Measurements from ENCODE around the gene GET4.

Gene GET4

DNA sequence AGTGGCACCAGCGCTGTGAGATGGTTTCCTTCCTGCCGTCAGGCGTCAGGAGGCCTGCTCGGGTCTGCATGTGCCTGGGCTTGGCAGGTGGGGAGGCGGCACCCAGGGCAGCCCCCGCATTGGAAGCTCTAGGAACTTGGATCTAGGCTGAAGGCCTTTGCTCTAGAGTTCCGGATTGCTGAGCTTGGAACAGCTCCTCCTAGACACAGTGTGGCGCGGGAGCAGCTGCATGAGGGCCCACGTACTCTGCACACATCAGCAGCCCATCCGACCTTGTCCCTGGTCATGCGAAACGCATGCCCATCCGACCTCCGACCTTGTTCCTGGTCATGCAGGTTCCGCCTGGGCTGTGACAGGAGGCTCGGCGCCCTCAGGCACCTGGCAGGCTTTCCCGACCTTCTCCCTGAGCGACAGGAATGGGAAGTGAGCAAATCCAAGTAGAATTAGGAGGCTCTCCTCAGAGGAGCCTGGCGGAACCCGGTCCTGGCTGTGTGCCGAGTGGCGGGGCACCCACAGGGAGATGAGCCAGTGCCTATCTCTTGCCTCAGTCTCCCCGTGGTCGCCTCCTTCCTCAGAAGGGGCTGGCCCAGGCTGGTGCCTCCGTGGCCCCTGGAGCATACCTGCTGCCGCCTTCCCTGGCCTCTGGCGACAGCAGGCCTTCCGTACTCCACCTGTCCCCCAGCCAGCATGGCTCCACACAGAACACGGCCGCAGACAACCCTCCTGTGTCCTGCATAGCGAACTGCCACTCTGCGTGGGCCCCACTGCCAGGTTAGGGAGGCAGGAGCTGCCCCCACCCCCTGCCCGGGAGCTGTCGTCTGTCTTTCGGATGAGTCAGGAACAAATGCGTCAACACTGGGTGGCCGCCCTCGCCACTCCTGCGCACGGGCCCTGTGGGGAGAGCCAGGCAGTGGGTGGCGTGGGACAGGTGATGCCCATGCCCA, 12.0 kb downstream of the GET4 start:
- no peak for DNase-seq

DNA sequence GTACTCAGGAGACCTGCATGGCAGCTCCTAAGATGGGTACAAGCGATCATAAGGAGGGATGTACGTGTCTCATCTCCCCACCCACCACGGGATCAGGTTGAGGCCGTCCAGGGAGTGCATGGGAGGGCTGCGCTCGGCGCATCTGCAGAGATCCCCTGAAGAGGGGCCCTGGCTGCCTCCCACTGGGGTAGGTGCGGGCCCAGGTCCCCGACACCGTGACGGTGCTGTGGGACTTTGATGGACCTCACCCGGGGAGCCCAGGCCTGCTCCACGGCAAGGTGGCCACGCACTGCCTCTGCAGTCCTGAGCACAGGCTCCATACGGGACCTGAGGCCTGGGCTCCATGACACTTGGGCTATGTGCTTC, 12.7 kb downstream of the GET4 start:
- DNase-seq: no peak

GRCh38 chr7:889391-889790, 13.0 kb downstream of the GET4 start:
- DNase-seq: no peak

DNA sequence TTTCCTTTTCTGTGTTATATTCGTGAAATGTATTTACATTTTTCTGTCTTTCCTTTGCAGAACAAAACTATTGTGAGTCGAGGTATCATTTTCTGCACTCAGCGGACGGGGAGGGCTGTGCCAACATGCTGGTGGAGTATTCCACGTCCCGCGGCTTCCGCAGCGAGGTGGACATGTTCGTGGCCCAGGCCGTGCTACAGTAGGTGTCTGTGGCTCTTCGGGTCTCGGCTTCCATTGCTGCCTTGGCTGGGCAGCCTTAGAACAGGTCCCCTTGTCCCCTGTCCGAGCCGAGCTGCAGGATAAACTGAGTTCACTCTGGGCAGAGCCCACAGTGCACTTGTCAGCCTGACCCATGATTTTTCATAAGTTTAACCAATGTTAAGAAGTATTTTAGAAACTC, 14.5 kb downstream of the GET4 start:
- no peak for DNase-seq

GRCh38 chr7:891291-891690, 14.9 kb downstream of the GET4 start:
- DNase-seq: no peak

DNA sequence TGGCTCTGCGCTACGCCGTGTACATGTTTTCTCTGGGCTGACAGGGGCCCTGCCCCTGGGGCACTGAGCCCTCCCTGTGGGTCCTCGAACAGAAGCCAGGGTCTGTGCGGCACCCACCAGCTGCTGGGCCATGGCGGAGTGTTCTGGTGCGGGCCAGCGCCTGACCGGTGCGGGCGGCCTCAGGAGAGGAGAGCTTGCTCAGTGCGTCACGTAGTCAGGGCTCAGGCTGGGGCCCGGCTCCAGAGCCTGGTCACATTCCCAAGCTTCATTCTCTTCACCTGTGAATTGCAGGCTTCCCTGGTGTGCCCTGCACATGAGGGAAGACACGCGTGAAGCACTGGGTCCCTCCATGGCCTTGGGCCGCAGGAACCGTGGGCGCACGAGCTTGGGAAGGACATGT, 15.5 kb downstream of the GET4 start:
- DNase-seq: no peak

DNA sequence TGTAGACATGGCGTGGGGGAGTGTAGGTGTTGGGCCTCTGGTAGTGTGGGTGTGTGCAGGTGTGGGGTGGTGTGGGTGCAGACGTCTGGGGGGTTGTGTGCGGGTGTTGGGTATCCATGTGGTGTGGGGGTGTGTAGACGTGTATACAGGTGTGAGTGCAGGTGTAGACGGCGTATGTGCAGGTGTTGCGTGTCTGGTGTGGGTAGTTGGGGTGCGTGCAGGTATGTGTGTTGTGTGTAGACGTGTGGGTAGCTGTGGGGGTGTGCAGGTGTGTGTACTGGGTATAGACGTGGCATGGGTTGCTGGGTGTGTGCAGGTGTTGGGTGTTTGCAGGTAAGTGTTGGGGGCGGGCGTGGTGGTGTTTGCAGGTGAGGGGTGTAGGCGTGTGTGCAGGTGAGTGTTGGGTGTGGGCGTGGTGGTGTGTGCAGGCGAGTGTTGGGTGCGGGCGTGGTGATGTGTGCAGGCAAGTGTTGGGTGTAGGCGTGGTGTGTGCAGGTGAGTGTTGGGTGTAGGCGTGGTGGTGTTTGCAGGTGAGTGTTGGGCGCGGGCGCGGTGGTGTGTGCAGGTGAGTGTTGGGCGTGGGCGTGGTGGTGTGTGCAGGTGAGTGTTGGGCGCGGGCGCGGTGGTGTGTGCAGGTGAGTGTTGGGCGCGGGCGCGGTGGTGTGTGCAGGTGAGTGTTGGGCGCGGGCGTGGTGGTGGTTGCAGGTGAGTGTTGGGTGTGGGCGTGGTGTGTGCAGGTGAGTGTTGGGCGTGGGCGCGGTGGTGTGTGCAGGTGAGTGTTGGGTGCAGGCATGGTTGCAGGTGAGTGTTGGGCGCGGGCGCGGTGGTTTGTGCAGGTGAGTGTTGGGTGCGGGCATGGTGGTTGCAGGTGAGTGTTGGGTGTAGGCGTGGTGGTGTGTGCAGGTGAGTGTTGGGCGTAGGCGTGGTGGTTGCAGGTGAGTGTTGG, 16.6 kb downstream of the GET4 start:
- DNase-seq: no peak

GRCh38 chr7:893686-894085, 17.3 kb downstream of the GET4 start:
- no peak for DNase-seq

DNA sequence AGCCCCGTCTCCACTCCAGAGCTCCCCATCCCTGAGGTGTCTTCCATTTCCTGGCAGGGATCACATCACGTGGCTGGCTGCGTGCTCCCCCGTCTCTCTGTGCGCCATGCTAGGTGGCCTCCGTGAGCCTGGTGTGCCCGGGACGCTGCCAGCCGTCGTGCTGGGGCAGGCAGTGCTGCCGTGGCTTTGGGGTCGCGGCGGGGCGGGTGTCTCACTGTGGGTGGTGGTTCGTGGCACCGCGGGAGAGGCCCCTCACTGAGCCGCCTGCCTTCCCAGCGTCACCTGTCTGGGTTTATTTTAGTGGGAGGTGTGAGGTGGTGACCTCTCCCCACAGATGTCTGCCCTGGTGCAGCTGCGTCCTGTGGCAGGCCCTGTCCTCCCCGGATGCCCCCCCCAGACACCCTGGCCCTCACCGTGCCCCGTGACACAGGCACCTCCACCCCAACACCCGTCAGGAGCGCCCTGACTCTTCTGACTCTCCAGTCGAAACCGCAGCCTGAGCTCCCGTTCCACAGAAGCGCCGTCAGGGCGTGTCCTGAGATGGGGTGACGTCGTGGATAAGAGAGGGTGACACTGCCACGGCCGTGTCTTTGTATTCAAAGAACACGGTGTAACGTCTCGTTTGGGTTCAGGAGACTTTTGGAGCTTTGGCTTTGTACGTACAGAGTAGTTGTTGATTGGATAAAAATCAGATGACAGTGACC, 18.0 kb downstream of the GET4 start:
- no peak for DNase-seq

DNA sequence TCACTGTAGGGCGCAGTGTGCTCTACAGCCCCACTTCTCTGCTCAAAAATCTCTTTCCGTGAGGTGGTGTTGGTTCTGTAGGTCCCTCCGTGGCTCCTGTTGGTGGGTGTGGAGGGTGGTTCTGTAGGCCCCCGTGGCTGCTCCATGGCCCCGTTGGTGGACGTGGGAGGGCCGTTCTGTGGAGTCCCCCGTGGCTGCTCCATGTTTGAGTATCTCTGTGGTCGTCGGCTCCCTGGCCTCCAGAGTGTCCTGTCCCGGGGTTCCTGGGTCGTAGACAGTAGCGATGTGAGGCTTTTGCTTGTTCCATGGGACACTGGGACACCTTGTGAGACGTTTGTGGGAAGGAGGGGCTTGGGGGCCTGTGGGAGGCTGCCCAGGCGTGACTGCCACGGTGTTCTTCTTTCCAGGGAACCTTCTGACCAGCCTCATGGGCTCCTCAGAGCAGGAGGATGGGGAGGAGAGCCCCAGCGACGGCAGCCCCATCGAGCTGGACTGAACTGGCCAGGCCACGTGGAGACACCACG, 18.6 kb downstream of the GET4 start:
- no peak for DNase-seq

GRCh38 chr7:895451-896052, 19.2 kb downstream of the GET4 start:
- DNase-seq: no peak

- no peak for DNase-seq
Observed at GRCh38 chr7:896346-897075, 20.2 kb downstream of the GET4 start.

DNA sequence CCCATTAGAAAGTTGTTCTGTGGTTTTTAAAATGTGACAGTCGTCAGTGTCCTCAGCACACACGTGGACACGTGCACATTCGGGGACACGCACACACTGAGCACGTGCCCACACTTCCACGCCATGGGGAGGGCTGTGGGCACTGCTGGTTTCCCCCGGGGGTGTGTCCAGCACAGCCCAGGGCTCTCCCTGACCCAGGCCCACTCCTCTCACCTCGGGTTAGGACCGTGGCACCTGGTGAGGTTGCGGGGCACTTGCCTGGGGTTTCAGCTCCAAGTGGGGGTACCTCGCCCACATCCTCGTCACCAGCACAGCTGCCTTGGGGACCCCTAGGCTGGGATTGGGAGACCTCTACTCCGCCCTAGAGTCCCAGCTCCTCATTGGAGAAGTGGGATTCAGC, 20.7 kb downstream of the GET4 start:
- DNase-seq: no peak

GRCh38 chr7:897771-898376, 21.5 kb downstream of the GET4 start:
- DNase-seq: no peak

- no peak for DNase-seq
Observed at GRCh38 chr7:898460-898854, 22.1 kb downstream of the GET4 start.

DNA sequence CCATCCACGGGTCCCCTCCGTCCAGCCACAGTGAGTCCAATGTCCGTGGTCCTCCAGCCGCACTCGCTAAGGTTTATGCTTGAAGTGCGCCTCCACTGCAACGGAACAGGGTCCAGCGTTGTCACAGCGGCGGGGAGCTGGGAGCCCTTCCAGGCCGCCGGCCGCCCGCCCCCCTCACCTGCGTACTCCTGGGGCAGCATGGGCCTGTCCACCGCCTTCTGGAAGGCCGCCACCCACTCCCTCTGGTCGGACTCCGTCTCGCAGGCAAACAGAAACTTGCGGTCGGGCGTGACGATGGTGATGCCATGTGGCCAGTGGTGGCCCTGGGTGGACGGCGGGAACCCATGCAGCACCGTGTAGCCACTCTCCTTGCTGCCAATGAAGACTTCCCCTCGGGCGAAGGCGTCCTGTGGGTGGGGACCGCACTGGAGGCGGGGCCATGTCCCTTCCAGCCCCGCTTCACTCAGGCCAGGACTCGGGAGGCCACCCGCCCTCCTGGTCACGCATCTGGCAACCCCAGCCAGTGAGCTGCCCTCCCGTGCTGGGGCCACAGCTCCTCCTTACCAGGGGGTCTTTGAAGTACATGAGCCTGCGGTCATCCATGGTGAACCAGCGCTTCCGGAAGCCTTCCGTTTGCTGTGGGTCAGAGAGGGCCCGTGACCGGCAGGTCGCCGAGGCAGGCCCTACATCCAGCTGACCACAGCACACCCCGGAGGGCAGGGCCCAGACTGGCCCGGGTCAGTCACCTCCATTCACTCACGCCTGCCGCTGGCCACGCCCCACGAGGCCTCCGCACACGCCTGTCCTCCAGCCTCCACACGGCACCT, 22.7 kb downstream of the GET4 start:
- DNase-seq: no peak

- DNase-seq: no peak
Observed at GRCh38 chr7:899806-900205, 23.5 kb downstream of the GET4 start.

GRCh38 chr7:900331-901040, 24.1 kb downstream of the GET4 start:
- DNase-seq: no peak

DNA sequence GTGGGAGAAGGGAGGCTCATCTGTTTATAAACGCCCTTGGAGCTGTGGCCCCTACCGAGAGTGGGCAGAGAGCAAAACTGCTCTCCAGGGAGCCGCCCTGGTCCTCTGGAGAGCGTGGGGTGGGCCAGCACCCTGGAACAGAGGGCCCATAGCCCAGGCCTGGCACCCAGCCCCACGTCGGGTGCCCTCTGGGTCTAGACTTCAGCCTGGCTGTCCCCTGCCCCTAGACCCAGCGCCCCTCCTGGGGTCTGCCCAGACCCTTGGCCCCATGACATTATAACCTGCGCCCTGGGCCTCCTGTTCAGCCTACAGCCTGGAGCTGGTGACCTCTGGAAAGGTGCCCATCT, 24.7 kb downstream of the GET4 start:
- DNase-seq: no peak
